DMS79 treated with DMSO at 0.1 percent for 48 hours (cell line): ENCODE measurements around the gene KCNK5.

ENCODE experiments used
- DNase-seq: peaks from one replicate; lab custom pipeline; 2025; lab: John Stamatoyannopoulos, UW

The KCNK5 gene

DNA sequence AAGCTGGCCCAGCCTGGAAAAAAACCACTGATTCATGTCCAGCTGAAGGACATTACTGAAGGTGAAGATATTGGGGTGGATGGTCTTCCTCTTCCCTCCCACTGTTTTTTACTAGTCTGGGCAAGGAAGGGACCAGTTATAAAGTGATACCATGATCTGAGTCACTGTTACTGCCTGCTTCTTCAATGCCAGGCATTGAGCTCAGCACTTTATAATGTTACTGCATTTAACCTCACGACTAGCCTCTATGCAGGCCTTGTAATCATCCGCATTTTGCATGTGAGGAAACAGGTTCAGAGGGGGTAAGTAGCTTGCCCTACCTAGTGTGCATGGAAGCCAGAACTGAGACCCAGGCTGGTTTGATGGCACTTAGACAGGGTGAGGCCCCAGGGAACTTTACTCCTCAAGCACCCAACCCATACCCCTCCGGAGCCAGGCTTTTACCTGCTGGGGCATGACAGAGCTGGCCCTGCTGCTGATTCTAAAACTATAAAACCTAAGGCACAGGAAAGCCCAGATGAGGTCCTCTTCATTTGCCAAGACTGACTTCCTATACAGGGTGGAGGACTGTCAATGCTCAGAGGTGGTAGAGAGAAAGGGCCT is 11.0 kb upstream of the KCNK5 start:
- DNase-seq, result no peak

DNA sequence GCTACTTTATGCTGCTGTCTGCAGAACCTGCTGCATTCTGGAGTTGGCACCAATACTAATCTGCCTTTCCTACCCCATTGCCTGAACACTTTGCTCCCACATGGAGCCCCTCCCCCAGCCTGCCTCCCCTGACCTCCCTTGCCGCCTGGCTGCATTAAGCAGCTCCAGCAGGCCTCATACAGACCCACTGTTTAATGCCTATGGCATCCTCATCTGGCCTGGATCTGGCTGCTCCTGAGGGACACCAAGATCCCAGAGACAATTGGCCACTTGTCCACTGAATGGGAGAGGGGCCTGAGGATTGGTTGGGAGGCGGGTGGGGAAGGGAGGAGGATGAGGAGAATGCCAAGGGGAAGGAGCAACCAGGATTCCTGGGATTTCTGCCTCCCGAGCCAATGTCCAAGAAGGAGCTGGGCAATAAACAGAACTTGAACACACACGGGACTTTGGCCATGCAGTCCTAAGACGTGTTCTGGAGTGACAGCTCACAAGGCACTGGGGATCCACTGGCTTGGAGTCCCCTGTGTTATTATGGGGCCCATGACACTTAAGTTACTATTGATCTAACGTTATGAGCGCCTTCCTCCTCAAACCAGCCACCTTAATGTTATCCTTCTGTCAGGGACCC is 10.4 kb upstream of the KCNK5 start:
- no peak for DNase-seq

DNA sequence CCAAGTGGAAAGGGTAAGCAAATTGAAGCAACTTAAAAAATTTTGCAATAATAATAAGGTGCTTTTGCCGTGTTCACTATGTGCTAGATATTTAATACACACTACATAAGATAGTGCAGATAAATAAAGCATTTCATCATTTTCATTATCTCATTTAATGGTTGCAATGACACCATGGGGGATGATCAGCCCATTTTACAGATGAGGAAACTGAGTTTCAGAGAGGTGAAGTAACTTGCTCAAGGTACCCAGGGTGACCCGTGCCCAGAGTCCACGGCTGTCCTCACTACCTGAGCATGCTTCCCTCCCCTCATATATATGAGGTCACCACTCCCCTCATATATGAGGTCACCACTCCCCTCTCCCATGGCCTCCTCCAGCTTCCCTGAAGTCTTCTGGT is 7.5 kb upstream of the KCNK5 start:
- no peak for DNase-seq

DNA sequence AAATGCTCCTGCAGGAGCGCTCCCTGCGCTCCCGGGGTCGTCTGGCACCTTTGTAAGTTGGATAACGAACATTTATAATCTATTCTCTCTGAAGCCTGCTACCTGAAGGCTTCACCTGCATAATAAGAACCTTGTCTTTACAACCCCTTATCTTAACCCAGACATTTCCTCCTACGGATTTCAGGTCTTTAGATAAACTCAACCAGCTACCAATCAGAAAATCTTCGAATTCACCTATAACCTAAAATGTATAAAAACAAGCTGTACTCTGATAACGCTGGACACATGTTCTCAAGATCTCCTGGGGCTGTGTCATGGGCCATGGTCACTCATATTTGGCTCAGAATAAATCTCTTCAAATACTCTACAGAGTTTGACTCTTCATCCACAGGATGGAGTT is 4.1 kb upstream of the KCNK5 start:
- DNase-seq, result no peak

DNA sequence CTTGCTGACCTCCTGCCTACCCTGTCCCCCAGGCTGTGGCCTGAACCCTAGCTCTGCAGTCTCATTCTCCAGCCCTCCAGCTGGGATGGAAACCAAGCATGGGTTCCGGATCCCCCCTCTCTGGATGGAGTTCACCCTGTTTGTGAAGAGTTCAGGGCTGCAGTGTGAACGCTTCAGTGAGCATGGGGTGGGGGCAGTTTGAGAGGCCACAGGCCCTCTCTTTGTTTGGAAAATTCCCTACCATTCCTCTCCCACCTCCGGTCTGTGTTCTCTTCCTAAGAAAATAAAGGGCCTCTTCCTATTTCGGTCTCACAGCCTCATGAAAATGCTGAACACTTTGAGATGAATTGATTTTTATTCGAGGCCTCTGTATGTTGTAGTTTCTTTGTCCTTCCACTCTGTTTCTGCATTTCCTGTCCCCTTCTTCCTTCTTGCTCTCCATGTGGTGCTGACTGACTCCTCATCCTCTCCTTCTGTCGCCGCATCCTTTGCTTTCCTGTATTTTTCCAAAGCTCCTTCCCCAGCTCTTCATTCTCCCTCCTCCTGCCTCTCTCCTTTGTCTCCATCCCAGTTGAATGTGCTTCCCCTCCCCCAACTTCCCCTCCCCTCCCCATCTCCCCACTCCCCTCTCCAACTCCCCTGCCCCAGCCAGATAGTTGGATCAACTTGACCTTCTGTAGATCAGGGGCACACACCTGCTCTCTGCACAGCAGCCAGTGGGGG is 2.4 kb upstream of the KCNK5 start:
- no peak for DNase-seq

DNA sequence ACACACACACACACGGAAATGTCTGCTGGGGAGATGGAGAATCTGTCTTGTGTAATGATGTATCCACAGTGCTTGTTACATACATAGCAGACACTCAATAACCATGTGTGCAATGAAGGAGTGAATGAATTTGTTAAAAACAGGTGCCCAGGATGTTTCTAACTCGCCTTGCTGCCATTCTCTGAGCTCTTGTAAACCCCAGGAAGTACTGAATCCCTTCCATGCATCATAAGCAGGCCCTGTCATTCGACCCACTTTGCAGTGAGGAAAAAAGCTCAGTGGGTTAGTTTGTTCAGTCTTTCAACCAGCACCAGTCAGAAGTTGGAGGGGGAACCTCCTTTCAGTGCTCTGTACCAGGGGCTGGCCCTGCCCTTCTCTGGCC is 1.4 kb upstream of the KCNK5 start:
- DNase-seq, result no peak

DNA sequence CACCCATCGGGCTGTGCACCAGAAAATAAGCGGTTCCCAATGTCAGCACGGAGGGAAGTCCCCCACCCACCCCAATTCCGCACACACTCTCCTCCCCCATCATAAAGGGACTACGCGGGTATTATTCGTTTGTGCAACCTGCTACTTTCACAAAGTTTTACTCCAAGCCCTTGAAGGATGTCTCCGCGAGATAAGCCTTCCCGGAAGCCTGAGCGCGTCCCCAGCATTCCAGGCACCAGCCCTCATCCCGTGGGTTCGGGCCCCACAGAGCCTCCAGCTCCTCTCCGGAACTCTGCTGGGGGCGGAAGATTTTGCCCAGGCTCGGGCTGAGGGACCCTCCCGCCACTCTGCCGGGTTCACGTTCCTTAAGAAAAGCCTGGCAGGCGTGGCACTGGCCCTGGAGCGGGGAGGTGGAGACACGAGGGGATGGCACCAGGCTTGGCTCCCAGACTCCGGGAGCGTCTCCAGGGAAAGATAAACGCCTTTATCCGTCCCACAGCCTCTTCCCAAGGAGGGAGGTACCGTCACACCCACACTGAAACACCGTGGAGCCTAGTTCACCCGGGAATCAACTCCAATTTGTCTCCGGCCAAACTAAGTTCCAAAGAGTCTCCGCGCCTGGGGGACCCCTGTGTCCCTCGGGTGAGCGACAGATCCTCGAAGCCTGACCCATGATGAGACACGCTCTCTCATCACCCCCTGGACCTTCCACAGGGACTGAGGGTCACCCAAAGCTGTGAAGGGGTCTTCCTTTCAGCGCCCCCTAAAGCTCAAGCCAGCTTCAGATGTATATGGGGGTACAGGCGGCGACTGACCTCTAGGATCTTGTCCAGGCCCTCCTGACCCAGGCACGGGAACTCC is 934 bp downstream of the KCNK5 start:
- DNase-seq, result no peak

DNA sequence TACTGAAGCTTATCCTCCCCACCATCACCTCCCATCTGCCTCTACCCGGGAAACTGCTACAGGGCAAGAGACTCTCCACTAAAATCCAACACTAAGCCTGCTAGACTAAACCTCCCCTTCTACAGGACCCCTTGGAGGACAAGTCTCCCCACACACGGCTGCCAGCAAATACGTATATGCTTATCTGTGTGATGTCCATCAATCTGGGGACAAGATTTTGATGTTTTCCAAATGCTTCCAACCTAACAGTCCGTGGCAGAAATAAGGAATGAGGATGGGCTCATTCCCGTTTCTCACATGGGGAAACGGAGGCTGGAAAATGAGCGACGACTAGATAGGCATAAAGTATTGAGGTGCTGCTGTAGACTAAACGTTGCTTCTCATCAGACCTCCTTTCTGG is 1.8 kb downstream of the KCNK5 start:
- DNase-seq, result peak; percentile 38

DNA sequence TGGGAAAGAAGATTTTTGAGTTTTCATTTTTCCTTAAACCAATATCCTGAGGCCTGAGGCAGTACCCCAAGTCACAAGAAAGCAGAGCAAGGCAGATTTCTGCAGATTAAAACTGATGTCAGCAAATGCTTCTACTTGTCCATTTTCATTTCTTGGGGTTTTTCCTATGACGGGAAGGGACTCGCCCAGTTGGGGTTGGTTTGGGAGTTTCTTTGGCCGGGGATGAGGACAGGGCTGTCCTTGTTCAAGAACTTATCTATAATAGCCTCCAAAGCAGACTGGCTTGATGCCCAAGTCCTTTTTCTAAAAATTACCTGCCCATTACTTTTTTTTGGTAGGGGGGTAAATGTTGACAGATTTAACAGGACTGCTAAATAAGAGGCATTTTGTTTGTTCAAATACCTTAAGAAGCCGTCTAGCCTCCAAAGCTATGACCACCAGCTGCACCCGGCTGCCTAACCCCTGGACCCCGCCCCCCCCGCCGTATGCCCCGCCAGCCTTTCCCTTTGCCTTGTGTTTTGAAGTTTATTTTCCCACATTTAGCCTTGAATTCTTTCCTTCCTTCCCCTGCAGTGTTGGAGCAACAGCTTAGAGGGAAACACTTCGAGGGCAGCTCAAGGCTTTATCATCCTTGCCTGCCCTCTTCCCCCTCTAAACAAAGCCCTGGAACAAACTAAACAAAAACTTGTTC is 2.5 kb downstream of the KCNK5 start:
- DNase-seq, result no peak

DNA sequence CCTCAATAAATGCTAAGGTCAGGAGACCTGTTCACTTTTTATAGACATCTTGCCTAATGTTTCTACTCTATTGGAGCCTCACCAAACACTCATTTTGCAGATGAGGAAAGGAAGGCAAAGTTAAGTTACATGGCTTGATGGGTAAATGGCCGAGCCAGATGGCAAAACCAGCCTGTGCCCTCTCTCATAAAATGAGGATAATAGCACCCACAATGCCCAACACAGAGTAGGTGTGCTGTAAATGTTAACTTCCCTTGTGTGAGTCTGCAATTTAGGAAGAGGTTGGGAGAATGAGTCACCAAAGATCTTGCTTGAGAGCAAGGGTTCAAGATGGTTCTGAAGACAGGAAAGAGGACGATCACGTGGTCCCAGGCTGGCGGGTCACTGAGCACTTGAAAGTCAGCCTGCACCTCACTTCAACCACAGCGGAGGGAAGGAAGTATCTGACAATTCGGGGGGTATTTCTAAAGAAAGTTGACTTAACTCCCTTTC is 3.3 kb downstream of the KCNK5 start:
- no peak for DNase-seq

DNA sequence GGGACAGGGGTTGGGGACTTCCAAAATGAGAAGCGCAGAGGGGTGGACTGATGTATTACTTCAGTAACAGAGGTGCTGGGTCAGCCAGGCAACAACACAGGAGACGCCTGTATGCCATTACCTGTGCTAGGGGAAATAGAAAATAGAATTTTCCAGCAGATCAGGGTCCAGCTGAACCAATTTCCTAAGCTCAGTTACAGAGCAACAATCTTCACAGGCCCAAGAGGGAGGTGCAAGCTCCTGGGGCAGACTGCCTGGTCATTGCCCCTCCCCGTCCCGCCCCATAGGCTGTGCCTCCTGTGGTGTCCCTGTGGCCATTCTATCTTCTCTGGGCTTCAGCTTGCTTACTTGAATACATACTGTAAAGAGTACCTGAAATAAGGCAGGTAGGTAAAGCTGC is 3.7 kb downstream of the KCNK5 start:
- DNase-seq, result no peak

DNA sequence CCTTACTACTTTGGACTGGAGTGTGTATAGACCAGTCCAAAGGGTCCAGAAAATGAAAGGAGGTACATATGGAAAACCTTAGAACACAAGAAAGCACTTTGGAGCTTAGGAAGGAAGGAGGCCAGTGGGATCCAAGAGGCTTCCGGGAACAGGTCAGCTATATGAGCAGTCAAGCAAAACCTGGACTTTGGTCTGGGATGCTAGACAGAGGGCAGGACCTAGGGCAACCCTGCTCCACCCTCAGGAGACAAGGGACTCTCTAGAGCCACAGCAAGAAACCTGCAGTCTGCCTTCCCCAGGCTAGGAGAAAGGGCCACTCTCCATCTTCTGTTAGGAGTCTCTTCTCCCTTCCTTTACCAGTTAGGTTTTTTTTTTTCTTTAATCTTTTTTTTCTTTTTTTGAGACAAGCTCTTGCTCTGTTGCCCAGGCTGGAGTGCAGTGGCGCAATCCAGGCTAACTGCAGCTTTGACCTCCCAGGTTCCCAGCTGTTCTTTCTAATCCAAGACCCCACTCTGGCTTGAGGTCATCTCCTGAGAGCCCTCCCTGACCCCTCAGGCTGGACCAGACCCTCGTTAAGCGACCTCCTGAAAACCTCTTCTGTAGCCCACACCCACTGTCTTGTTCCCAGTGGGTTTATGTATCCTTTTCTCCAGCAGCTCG is 4.6 kb downstream of the KCNK5 start:
- DNase-seq, result peak; percentile 75

DNA sequence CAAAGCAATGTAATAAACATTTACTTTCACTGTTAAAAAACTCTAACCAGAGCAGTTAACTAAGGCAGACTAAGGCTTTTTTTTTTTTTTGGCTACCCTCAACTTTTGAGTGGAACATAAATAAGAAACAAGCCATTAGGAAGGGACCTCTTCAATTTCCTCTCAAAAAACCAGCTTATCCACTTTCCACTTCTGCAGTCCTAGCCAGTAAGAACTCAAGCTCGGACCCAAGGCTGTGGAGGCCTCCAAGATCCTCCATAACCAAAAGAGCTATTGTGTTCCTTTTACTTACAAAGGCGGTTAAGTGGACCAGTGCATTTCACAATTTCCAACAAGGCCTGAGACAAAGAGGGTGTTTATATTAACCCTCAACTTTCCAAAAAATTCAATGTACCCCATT is 5.3 kb downstream of the KCNK5 start:
- peak; percentile 99 for DNase-seq

DNA sequence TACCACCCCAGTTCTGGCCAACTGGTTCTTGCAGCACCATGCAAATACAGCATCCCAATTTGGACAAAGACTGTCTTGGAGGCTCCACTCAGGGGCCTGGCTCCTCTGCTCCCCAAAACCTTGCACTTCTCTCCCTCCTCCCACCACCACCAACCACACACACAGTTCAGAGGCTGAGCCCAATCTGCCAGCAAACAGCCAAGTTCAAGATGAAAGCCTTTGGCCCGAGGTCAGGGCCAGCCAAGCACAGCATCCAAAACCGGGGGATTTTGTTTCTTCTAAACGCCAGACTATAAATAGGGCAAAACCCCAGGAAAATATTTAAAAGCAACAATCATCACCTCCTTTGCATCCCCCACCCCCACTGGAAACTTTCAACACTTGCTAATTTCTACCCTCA is 5.7 kb downstream of the KCNK5 start:
- DNase-seq, result no peak

DNA sequence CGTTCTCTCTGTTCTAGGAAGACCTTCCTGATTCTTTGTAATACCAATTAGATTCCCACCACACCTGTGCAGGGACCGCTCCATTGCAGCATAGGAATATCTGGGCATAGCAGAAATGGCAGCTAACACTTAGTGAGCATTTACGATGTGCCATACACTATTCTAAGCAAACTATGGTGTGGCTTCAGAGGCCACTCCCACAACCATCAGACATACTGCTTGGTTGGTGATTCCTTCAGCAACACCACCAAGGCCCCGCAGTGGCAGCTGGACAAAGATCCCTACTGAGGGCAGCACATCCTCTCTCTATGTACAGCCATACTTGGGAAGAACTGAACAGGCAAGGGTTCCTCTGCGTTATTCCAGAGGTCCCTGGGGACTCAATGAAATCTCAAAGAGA is 6.2 kb downstream of the KCNK5 start:
- DNase-seq, result no peak

DNA sequence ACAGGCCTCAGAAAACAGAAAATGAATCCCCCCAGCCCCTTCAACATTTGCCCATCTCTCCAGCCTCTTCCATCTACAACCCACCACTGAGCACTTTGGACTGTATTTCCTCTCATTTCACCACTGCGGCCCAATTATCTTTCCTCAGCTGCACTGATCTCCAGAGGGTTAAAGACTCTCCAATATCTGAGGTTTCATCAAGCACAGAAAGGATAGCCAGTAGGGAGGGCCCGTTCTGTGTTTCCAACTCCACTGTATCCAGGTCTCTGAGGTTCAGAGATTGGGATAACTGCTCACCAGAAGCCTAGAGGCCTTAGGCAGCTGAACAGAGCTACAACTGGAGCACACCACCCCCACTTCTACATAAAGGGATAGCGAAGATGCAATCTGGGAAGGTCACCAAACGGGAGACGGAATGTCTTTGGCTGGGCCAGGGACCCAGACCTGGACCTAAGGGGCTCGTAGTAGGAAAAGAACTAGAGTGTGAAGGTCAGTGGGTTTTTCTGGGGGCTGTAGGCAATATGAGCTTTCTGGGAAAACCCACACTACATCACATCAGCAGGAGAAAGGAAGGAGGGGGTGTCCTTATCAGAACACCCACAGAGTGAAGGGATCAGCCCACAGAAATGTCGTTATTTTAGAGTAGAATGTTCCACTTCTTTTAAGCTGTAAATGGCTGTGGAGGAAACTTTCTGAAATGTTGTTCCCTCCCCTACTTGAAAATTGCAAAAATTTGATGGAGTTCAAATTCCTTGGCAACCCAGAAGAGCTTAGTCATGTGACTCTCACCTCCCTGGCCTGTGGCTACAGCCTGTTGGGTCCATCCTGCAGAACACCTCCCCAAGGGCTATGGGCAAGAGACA is 7.3 kb downstream of the KCNK5 start:
- DNase-seq, result no peak

DNA sequence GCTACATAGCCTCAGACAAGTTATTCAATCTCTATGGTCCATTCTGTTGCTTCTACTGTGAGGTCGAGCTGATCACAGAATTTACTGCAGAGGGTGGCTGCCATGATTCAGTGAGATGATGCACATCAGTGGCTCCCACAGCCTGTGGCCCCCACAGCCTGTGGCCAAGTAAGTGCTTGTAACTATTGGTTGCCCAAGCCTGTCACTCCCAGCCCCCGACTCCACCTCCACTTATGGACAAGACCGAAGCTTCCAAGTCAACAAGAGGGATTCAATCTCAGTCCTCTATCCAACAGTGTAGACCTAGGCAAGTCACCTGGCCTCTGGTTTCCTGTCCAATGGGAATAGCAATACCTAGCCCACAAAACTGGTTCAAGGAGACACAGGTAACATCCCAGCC is 8.2 kb downstream of the KCNK5 start:
- DNase-seq, result no peak

DNA sequence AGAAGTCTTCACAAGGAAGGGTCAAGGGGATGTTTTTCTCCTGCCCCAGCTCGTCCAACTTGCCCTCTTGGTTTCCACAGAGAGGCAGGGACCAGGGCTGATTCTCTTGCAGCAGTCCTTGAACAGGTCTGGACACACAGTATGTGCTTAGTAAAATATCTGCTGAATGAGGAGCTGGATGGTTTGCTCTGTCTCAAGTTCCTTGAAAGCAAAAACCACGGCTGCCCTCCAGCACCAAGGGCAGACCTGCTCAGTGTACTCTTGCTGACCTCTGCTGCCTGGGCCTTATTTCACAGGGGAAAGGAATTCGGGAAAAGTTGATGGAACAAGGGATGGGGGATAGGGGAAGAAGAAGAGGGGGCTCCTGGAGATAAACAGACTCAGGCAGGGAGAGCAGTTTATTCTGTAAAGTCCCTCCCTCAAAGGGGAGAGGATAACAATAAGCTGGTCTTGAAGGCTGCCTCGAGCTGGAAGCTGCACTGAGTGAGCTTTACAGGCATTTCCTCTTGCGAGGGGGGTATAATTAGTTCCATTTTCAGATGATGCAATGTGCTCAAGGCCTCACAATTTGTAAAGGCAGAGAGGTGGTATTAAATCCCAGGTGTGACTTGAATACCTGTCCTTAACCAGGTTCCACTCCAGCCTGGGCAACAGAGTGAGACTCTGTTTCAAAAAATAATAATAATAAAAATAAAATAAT is 10.3 kb downstream of the KCNK5 start:
- no peak for DNase-seq

DNA sequence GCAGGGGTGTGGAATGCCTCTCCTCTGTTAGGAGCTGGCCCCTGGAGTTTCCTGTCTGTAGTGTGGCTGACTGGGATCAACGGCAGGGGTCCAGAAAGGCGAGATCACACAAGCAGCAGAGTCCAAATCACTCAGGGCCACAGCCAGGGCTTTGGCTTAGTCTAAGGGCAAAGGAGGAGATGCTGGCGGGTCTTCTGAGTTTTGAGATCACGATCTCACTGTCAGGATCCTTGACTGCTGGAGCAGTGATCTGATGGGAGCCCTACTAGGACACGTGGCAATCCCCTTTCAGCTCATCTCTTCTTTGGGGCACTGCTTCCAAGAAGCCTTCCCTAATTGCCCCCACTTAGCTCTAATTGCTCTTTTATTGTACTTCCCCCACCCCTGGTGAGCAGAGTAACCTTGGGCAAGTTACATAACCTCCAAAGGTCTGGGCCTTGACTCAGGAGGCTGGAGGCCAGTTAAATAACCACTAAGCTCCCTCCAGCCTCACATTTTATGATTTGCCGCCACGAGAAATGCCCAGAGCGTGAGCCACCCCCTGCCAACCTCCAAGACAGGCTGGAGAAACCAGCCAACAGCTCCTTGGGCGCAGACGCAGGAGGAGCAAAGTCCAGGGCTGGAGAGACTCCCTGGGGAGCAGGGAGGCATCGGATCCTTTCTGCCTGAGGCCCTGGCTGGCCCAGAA is 12.0 kb downstream of the KCNK5 start:
- DNase-seq, result no peak
